ENCODE data around the gene CUBN.
A peak's percentile ranks its signal among the peaks of the same experiment; 100 is the strongest.

The CUBN gene

GRCh38 chr10:17066807-17067206 is 62.8 kb downstream of the CUBN start:
- DNase-seq: no peak

GRCh38 chr10:17066000-17066399 is 63.6 kb downstream of the CUBN start:
- no peak for DNase-seq

GRCh38 chr10:17065273-17065672 is 64.3 kb downstream of the CUBN start:
- DNase-seq: no peak

- no peak for DNase-seq
Observed at GRCh38 chr10:17064435-17064834, 65.2 kb downstream of the CUBN start.

- peak; percentile 98 for DNase-seq
Observed at GRCh38 chr10:17062955-17063484, 66.6 kb downstream of the CUBN start.

- DNase-seq: peak; percentile 74
Observed at GRCh38 chr10:17062493-17062892, 67.1 kb downstream of the CUBN start.

- DNase-seq: peak; percentile 74
Observed at GRCh38 chr10:17062009-17062408, 67.6 kb downstream of the CUBN start.

- DNase-seq: no peak
Observed at GRCh38 chr10:17061418-17061817, 68.2 kb downstream of the CUBN start.

GRCh38 chr10:17060289-17060688 is 69.3 kb downstream of the CUBN start:
- no peak for DNase-seq

- peak; percentile 58 for DNase-seq
Observed at GRCh38 chr10:17059197-17059688, 70.4 kb downstream of the CUBN start.

- no peak for DNase-seq
Observed at GRCh38 chr10:17058093-17058492, 71.5 kb downstream of the CUBN start.

- no peak for DNase-seq
Observed at GRCh38 chr10:17056781-17057428, 72.7 kb downstream of the CUBN start.

GRCh38 chr10:17053513-17053912 is 76.1 kb downstream of the CUBN start:
- no peak for DNase-seq

GRCh38 chr10:17053061-17053460 is 76.5 kb downstream of the CUBN start:
- DNase-seq: no peak

GRCh38 chr10:17051851-17052250 is 77.8 kb downstream of the CUBN start:
- DNase-seq: no peak

GRCh38 chr10:17049195-17049594 is 80.4 kb downstream of the CUBN start:
- no peak for DNase-seq

- DNase-seq: no peak
Observed at GRCh38 chr10:17047908-17048307, 81.7 kb downstream of the CUBN start.

GRCh38 chr10:17046989-17047388 is 82.6 kb downstream of the CUBN start:
- no peak for DNase-seq

GRCh38 chr10:17043586-17043985 is 86.0 kb downstream of the CUBN start:
- DNase-seq: no peak

- DNase-seq: no peak
Observed at GRCh38 chr10:17041626-17042520, 87.7 kb downstream of the CUBN start.

GRCh38 chr10:17038627-17039026 is 91.0 kb downstream of the CUBN start:
- DNase-seq: no peak

GRCh38 chr10:17037910-17038309 is 91.7 kb downstream of the CUBN start:
- DNase-seq: no peak

- no peak for DNase-seq
Observed at GRCh38 chr10:17035446-17035845, 94.2 kb downstream of the CUBN start.
